ENCODE data around the gene FAM219A.

- no peak for TF ChIP-seq CTCF (IDR thresholded peaks at IDR 0.05)
- no peak for TF ChIP-seq POLR2A (IDR thresholded peaks at IDR 0.05)
Observed at GRCh38 chr9:34492051-34492450, 33.7 kb upstream of the FAM219A start.

Data from uterus (tissue), 2 donors.